ENCODE data around the gene VANGL1. TPM values are rescaled to one million over a fixed set of nuclear protein-coding genes. Genes with fewer than 3 reads are reported as not detected.

The VANGL1 gene
- total and polyA plus RNA-seq, 4 donors: 1.6 to 10.9 (median 5.4) TPM

GRCh38 chr1:115642168-115643072, 650 bp downstream of the VANGL1 start:
- TF ChIP-seq CTCF (IDR thresholded peaks at IDR 0.05; ENCODE audit: control extremely low read depth, extremely low read depth): no peak
- Histone ChIP-seq H3K4me1 (ENCODE audit: control insufficient read depth in 5 of 5, insufficient read depth in 5 of 5, low read length in 5 of 5) (peaks cover 0 to 18% (median under 1%) of the 10 kb centered on the region in 5 donors), H3K36me3 (ENCODE audit: control insufficient read depth in 4 of 4, insufficient read depth in 4 of 4, low read length in 4 of 4) (no peaks in the 10 kb centered on the region), H3K27me3 (ENCODE audit: control insufficient read depth in 3 of 3, insufficient read depth in 3 of 3, low read length in 2 of 3) (no peaks in the 10 kb centered on the region), H3K4me3 (peak overlapping the region; percentile 98), H3K9me3 (ENCODE audit: control insufficient read depth in 4 of 4, insufficient read depth in 3 of 4, low read length in 3 of 4) (peaks cover 0 to 16% (median 5%) of the 10 kb centered on the region in 4 donors), H3K27ac (ENCODE audit: low read depth in 1 of 2, low read length in 1 of 2) (peak overlapping the region; percentile 42 to 74), H3K9ac (ENCODE audit: insufficient read depth in 1 of 2, low read length in 2 of 2) (peak overlapping the region; percentile 26 to 54)
- DNase-seq (peak; percentile 52 to 66 (median 60)), ATAC-seq (ENCODE audit: insufficient read depth, low FRiP score) (peak; percentile 53)
- WGBS, 2 donors: 0% methylated on average over 59 to 78 of the region's 78 CpGs

GRCh38 chr1:115643225-115643624, 1.5 kb downstream of the VANGL1 start:
- DNase-seq (no peak), ATAC-seq (ENCODE audit: insufficient read depth, low FRiP score) (no peak)
- no peaks in the 10 kb centered on the region for H3K27me3 ChIP-seq (ENCODE audit: control insufficient read depth in 3 of 3, insufficient read depth in 3 of 3, low read length in 2 of 3)
- no peak overlapping the region for H3K4me3 ChIP-seq
- H3K27ac ChIP-seq (ENCODE audit: low read depth in 1 of 2, low read length in 1 of 2): no peak overlapping the region
- H3K36me3 ChIP-seq (ENCODE audit: control insufficient read depth in 4 of 4, insufficient read depth in 4 of 4, low read length in 4 of 4): no peaks in the 10 kb centered on the region
- 60 to 69% methylated on average over 4 of the region's 4 CpGs for WGBS, 2 donors
- TF ChIP-seq CTCF (IDR thresholded peaks at IDR 0.05; ENCODE audit: control extremely low read depth, extremely low read depth): no peak
- peak overlapping the region in 1 of 2 donors; percentile 2 for H3K9ac ChIP-seq (ENCODE audit: insufficient read depth in 1 of 2, low read length in 2 of 2)
- H3K9me3 ChIP-seq (ENCODE audit: control insufficient read depth in 4 of 4, insufficient read depth in 3 of 4, low read length in 3 of 4): peaks cover 0 to 12% (median 5%) of the 10 kb centered on the region in 4 donors
- H3K4me1 ChIP-seq (ENCODE audit: control insufficient read depth in 5 of 5, insufficient read depth in 5 of 5, low read length in 5 of 5): peaks cover 0 to 18% (median 4%) of the 10 kb centered on the region in 5 donors

GRCh38 chr1:115643666-115644065, 1.9 kb downstream of the VANGL1 start:
- Histone ChIP-seq H3K4me3 (no peak overlapping the region), H3K9ac (ENCODE audit: insufficient read depth in 1 of 2, low read length in 2 of 2) (peak overlapping the region in 1 of 2 donors; percentile 2), H3K36me3 (ENCODE audit: control insufficient read depth in 4 of 4, insufficient read depth in 4 of 4, low read length in 4 of 4) (no peaks in the 10 kb centered on the region), H3K27ac (ENCODE audit: low read depth in 1 of 2, low read length in 1 of 2) (no peak overlapping the region), H3K27me3 (ENCODE audit: control insufficient read depth in 3 of 3, insufficient read depth in 3 of 3, low read length in 2 of 3) (no peaks in the 10 kb centered on the region), H3K9me3 (ENCODE audit: control insufficient read depth in 4 of 4, insufficient read depth in 3 of 4, low read length in 3 of 4) (peaks cover 0 to 9% (median 4%) of the 10 kb centered on the region in 4 donors), H3K4me1 (ENCODE audit: control insufficient read depth in 5 of 5, insufficient read depth in 5 of 5, low read length in 5 of 5) (peaks cover 0 to 18% (median 4%) of the 10 kb centered on the region in 5 donors)
- WGBS, 2 donors: 90 to 100% methylated on average over 1 of the region's 1 CpG
- TF ChIP-seq CTCF (IDR thresholded peaks at IDR 0.05; ENCODE audit: control extremely low read depth, extremely low read depth): no peak
- no peak for DNase-seq
- no peak for ATAC-seq (ENCODE audit: insufficient read depth, low FRiP score)

All from lung (tissue), 12 donors.